EH (cell line): ENCODE results near the gene FAT4.
A peak's percentile ranks its signal among the peaks of the same experiment; 100 is the strongest.

Experiments
- DNase-seq: peaks from one replicate; pipeline ENCODE4 v3.0.0-alpha.2; 2015; ENCODE audit warnings: low read depth

FAT4 gene

DNA sequence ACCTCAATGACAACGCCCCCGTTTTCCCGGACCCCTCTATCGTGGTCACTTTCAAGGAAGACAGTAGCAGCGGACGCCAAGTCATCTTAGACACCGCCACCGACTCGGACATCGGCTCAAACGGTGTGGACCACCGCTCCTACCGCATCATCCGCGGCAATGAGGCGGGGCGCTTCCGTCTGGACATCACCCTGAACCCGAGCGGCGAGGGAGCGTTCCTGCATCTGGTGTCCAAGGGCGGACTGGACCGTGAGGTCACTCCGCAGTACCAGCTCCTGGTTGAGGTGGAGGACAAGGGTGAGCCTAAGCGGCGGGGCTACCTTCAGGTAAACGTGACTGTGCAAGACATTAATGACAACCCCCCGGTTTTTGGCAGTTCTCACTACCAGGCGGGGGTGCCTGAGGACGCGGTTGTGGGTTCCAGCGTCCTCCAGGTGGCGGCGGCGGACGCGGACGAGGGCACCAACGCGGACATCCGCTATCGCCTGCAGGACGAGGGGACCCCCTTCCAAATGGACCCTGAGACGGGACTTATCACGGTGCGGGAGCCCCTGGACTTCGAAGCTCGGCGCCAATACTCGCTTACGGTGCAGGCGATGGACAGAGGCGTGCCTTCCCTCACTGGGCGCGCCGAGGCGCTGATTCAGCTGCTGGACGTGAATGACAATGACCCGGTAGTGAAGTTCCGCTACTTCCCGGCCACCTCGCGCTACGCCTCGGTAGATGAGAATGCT lies 2.2 kb downstream of the FAT4 start:
- peak; percentile 56 for DNase-seq

DNA sequence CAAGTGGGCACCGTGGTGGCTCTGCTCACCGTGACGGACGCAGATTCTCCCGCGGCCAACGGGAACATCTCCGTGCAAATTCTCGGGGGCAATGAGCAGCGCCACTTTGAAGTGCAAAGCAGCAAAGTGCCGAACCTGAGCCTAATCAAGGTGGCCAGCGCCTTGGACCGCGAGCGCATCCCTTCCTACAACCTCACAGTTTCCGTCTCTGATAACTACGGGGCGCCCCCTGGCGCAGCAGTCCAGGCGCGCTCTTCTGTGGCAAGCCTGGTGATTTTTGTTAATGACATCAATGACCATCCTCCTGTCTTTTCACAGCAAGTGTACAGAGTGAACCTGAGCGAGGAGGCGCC lies 2.7 kb downstream of the FAT4 start:
- DNase-seq, result peak; percentile 44

DNA sequence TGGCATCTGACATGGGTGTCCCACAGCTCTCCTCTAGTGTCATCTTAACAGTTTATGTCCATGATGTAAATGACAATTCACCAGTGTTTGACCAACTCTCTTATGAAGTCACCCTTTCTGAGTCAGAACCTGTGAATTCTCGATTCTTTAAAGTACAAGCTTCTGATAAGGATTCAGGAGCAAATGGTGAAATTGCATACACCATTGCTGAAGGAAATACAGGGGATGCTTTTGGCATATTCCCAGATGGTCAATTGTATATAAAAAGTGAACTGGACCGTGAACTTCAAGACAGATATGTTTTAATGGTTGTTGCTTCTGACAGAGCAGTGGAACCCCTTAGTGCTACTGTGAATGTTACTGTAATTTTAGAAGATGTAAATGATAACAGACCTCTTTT lies 4.6 kb downstream of the FAT4 start:
- DNase-seq, result no peak

DNA sequence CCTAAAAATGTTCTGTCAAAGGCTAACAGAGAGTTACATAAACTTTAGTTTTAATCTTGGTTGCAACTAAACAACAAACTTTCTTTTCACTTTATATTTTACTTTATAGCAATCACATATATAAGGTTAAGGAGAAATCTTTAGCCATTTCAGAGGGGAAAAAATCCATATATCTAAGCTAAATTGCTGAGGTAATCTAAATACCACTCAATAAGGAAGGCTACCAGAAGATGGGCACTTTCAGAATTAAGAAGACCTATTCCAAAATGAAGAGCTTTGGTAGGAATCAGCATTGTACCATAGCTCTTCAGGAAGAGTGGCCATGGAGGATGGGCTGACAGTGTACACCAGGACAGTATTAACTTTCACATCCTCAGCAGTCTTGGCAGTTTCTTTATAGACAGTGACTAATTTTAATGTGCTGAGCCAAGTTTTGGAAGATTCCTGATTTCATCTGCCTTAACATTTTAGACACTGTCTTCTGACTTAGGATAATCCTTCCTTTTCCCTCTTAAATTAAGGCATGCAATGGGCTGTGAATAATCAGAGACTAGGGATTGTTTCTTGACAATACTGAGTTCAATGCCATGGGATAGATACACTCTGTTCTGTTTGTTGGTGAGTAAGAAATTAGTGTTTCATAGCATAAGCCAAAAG lies 7.1 kb downstream of the FAT4 start:
- peak; percentile 81 for DNase-seq

DNA sequence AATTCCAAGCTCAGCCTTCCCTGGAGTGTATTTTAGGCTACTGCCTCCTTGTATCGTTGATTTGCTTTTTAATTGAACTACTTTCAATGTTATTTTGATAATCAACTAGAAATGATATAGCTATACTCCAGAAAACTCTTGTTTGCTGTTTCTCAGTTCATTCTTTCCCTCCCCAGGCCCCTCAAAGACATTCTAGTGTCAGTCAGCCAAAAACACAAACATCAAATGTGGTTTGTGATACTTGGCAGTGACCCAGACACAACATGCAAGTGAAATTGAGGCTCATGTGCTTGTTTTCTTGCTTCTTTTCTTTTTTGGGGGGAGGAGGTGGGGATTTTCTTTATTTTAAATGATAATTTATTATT lies 7.6 kb downstream of the FAT4 start:
- peak; percentile 59 for DNase-seq

DNA sequence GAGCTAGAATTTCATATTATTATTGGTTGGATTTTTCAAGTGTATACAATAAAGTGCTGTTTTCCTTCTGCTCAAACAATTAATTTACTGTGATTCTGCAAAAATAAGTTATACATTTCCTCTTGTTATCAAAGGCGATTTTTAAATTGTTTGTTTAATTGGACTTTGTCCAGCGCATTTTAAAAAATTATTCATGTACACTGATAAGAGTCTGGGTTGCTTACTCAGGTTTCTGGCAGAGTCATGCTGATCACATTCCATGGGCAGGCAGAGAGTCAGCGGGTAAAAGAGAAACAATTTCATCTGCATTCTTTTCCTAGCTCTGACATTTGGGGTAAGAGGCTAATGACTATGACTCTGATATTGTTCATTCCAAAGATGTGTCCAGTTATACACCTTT lies 8.9 kb downstream of the FAT4 start:
- DNase-seq, result peak; percentile 67

DNA sequence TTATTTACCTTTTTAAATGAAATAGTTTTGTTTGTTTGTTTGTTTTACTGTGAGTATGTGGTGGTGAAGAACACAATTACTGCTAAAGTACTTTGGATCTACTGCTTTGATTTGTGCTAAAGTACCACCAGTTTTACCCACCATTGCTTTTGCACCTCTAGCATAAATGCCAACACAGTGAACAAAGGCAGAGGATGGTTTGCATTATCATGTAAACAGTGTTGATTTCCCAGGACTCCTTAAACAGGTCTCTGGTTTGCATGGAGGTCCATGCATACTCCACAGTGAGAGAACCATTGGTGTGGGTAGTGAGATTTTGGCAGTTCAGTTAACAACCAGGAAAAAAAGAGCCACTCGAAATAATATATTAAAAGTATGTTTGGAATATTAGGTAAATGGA lies 11.0 kb downstream of the FAT4 start:
- no peak for DNase-seq

DNA sequence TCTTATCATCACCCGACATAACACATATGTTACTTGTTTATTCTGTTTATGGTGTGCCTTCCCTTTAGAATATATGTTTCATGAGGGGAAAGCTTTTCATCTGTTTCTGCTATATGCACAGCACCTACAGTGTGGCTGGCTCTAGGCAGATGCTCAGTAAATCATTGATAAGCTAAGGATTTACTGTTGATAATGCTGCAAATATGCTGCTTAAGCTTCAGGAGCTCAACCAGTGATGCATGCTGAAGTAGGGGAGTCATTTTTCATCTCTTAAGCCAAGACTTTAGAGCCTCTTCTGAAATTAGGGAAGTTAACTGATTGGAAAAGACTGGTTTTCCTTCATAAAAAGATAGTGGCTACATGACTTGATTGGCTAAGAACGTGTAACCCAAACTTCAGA lies 16.4 kb downstream of the FAT4 start:
- DNase-seq, result no peak

DNA sequence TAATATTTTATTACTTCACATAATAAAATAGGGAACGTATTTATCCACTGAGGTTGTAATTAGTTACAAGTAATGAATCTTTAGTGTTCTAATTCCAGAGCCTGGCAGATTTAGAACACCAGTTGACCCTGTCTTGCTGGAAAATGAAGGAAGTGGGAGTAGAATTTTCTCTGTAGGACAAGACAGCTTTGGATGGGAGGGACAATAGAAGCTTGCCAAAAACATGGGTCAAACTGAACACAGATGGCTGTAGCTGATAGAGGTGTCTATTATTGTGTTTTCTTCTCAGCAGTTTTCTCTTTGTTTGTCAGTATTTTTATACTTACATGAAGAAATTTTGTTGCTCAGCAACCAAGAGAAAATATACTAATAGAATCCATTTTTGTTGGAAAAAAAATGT lies 20.2 kb downstream of the FAT4 start:
- DNase-seq, result peak; percentile 0

DNA sequence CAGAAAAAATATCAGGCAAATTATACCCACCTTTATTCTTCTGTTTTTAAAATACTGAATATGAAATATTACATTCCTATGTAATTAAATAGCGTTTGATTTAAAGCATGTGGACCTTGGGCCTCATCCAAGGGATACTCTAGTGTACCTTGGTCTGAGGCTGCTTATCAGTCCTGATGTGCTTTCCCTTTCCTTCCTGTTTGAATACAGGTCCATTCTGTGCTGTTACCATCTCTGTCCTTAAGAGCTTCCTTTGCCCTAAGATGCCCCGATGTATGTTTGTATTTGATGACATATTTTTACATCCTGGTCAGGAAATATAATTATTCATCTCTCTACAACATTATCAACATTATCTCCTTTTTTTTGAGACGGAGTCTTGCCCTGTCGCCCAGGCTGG lies 24.1 kb downstream of the FAT4 start:
- no peak for DNase-seq

DNA sequence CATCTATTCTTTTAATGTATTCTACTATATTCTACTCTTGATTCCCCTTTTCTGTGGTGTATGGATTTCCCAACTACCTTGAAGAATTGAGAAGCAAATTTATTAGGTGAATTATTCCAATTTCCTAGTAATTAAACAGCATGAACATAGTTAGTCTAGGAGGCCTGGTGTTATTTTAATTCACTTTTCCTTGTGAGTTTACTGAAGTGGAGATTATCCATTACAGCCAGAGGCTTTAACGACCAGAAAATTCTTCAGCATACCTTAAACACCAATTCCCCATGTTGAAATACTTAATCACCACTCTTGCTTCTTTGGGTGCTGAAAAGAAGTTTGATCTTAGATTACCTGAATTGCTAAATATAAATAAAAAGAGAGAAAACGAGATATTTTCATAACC lies 29.4 kb downstream of the FAT4 start:
- no peak for DNase-seq

DNA sequence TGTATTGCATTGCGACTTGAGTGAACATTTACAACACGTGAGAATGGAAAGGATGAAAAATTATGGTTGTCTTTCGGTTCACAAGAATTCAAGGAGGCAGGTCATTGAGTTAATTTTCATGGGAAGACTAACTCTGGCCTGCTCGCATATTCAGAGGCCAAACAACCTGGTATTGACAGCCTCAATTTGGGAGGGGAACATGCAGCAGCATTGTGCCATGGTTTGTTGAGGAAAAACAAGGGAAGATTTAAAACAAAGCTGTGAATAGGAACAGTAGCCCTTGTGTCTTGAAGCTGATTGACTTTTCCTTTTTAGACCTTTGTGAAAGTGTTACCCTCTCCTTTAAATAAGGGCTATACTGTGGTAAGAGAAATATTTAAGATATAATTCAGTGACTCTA lies 31.9 kb downstream of the FAT4 start:
- no peak for DNase-seq

DNA sequence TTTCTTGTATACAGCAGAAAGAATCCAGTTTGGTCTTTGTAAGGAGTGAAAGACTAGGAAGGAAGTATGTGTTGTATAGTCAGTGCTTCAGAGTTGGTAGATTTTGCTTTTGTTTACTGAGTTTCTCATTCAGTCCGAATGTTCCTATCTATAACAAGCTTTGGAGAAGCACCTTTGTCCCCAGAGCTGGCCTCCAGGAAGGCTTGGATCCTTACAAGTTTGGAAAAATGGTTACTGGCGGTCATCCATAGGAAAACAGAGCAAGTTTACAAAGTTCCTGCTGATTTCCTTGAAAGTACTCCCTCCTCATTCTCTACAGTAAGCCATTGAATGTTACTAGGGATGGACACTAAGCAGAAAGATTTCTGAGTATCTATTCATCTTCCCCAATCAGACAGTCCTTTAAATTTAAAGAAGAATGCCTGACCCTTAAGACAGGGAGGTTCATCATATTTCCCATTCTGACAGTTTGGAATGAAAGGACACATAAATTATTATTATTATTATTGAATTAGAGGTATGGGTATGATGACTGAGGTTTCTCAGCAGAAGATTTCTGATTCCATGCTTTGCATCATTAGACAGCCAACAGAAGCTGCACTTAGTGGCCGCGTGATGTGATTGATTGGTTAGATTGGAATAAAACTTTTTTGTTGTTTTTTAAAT lies 35.8 kb downstream of the FAT4 start:
- DNase-seq, result no peak

DNA sequence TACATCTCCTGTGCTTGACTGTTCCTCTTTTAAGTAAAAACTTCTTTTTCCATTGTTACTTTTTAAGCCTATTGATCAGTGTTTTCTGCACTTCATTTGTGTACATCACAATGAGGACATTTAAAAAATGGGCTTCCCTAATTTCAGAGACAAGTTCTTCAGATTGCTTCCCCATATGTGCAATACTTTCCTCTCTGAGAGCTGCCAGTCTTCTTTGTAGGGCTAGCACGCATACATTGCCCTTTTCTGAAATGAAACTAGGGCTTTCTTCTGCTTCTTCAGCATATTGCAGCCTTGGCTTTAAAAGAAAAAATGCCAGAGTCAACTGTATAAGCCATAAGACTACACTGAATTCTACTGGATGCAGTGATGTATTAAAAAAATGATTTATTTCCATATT lies 37.8 kb downstream of the FAT4 start:
- DNase-seq, result no peak

DNA sequence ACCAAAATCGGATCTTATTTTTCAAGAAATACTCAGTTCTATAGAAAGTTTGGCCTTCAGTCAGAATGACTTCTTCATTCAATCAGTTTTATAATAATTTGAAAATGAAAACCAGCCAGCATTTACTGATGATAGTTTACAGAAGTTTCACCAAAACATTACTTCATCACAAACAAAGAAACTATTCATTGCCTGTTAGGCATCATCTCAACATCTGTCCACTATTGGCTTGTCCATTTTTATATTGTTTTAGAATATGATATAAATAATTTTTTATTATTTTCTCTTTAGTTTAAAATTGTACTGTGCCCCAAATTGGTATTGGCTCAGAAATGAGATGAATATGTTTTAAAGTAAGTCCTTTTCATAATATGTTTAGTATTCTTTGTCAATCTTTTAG lies 38.4 kb downstream of the FAT4 start:
- DNase-seq, result no peak

DNA sequence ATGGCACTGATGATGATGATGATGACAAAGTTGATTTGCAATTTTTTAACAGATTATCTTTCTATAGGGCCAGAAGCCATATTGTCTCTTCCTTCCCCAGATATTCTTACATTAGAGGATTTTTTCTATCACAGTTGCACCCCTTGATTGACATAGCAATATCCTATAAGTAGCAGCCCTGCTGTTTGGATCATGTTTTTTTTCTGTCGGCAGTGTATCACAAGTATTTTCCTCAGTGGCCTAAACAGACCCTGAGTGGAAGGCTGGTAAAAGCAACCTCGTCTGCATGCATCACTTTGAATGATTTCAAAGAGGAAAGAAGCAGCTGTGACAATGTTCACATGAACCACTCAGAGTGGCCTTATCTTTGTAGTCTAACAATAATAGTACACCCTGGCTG lies 41.0 kb downstream of the FAT4 start:
- DNase-seq, result no peak

DNA sequence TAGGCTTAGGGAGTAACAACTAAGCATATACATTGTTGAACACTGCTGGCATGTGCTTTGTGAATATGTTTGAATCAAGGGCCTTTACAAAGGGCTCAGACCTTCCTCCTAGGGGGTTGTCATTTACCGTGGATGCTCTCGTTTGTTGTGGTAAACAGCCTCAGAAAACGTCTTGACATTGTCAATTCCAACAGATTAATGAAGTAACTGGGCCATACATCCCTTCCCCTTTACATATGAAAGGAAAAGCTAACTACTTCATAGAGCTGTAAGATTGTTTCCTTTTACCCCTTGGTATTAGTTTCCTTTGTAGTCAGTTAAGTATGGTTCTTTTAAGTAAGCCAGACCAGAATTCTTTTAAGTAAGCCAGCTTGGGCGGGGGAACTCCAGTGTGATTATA lies 42.9 kb downstream of the FAT4 start:
- no peak for DNase-seq

DNA sequence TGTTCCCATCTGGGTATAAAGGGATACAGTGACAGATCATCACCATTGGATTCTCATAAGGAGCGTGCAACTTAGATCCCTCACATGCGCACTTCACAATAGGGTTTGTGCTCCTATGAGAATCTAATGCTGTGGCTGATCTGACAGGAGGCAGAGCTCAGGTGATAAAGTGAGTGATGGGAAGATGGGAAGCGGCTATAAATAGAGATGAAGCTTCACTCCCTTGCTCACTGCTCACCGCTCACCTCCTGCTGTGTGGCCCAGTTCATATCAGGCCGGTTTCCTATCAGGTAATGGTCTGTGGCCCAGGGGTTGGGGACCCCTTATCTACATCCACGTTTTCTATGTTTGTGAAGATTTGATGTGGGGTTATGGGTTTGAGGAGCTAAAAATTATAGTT lies 43.7 kb downstream of the FAT4 start:
- no peak for DNase-seq

DNA sequence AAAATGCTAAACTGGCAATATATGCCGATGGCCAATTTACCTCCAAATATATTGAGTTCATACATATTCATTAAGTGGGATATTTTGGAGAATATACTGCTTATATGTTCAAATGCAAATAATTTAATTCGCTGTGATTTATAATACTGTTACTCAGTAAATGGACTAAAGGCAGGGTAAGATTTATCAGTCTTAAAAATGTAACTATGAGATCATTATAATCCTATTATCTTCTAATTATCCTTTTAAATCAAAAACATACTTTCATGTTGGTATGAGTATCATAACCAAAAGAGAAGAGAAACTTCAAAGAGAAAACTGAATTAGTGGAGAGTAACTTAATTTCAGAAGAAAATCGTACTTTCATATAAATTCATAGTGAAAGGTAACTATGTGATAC lies 44.6 kb downstream of the FAT4 start:
- no peak for DNase-seq

DNA sequence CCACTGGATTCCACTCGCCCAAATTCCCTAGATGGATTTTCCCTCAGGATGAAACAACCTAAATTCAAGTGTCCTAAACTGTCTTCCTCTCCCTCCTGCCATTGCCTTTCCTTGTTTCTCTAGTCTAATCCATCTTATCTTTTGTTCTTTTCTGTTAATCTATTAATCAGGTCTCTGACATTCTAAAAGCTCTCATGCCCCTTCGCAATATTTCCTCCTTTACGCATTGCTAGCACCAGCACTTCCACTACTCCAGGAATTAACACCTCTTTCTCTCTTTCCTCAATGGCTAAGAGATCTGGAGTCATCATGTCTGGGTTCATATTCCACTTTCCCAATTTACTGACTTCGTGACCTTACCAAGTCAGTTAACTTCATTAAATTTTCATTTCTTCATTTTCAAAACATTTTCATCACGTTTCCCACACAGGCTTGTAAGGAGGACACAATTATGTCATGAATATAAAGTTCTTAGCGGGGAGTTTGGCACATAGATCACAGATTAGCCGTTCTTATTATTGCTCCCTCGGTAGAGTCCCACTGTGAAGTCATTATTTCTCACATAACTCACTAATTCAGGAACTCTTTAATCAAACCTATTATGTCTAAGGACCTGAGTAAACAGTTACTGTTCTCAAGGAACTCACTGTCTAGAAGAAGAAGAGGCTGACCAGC lies 45.3 kb downstream of the FAT4 start:
- DNase-seq, result no peak

DNA sequence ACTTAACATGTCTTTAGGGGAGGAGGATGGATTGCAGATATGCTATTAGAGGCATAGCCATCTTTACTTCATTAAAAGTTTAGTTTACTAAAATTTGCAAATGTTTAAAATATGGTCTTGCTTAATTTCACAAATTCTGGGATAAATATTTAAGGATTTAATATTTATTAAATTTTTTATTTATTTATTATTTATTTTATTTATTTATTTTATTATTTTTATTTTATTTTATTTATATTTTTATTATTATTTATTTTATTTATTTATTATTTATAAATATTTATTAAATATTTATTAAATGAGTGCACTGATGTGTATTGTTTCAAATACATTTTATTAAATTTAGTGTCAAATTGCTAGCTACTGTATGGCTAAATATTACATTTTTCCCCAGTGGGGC lies 46.0 kb downstream of the FAT4 start:
- DNase-seq, result no peak
